ENCODE data around the gene SPRY4. TPM values are rescaled to one million over a fixed set of nuclear protein-coding genes. Genes with fewer than 3 reads are reported as not detected.

SPRY4 gene
- total and polyA plus RNA-seq, 2 of the 13 experiments (the other 11 are each of a cell fraction or from before 2014, with no cell fraction given) = 8.9 to 17.8 TPM

DNA sequence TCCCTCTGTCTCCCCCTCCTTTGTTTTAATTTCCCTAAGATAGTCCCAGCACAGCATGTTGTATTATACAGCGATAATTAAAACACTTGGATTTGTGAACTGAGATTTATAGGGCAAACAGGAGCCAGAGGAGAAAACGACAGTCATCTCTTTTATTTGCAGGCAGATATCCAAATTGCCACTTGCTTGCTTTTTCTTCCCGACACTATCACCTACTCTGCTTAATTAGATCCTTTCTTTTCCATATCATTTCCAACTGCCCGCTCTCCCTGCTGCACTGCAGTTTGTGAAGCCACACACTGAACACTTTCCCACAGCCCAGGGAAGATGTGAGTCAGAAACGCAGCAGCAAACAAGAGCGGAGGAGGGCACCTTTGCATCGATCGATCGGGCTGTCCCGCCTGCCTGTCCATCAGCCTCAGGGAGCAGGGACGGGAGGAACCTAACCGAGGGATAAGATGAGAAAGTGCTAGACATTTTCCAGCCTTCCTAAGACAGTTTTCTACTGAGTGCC, 35.8 kb upstream of the SPRY4 start (continued):
- TF ChIP-seq NR2F6 (IDR thresholded peaks at IDR 0.05) (peak; percentile 42; the same call in 1 of the 2 replicates), NR2F6 (CRISPR knock-in tag; IDR thresholded peaks at IDR 0.05) (peak; percentile 74), MEIS1 (CRISPR knock-in tag; IDR thresholded peaks at IDR 0.05; ENCODE audit: borderline replicate concordance) (peak; percentile 99), ZNF550 (CRISPR knock-in tag; IDR thresholded peaks at IDR 0.05; ENCODE audit: borderline replicate concordance) (no peak), ZNF577 (CRISPR knock-in tag; IDR thresholded peaks at IDR 0.05; ENCODE audit: borderline replicate concordance, low read depth) (no peak), ZNF775 (CRISPR knock-in tag; IDR thresholded peaks at IDR 0.05; ENCODE audit: borderline replicate concordance) (no peak), RFX5 (IDR thresholded peaks at IDR 0.05; ENCODE audit: low read depth, low read length) (no peak), ZIK1 (CRISPR knock-in tag; IDR thresholded peaks at IDR 0.05; ENCODE audit: borderline replicate concordance, low read depth) (no peak), ZNF331 (CRISPR knock-in tag; IDR thresholded peaks at IDR 0.05) (peak; percentile 87), ZNF441 (CRISPR knock-in tag; IDR thresholded peaks at IDR 0.05; ENCODE audit: borderline replicate concordance) (no peak), ZNF343 (CRISPR knock-in tag; IDR thresholded peaks at IDR 0.05) (peak; percentile 36; the same call in 1 of the 2 replicates), HOXA9 (CRISPR knock-in tag; IDR thresholded peaks at IDR 0.05; ENCODE audit: borderline replicate concordance) (no peak), BCL6 (CRISPR knock-in tag; IDR thresholded peaks at IDR 0.05) (peak; percentile 52; the same call in 1 of the 2 replicates), ZFP62 (CRISPR knock-in tag; IDR thresholded peaks at IDR 0.05) (no peak), ZNF17 (CRISPR knock-in tag; IDR thresholded peaks at IDR 0.05) (no peak), ZNF234 (CRISPR knock-in tag; conservative IDR thresholded peaks at IDR 0.05) (no peak), FOXK1 (CRISPR knock-in tag; IDR thresholded peaks at IDR 0.05; ENCODE audit: borderline replicate concordance, low read depth) (peak; percentile 61; the same call in 1 of the 2 replicates), RXRB (CRISPR knock-in tag; IDR thresholded peaks at IDR 0.05; ENCODE audit: borderline replicate concordance) (peak; percentile 64; the same call in 1 of the 2 replicates), FOXA3 (CRISPR knock-in tag; IDR thresholded peaks at IDR 0.05) (peak; percentile 78), BRD4 (CRISPR knock-in tag; IDR thresholded peaks at IDR 0.05) (peak; percentile 87), CREM (IDR thresholded peaks at IDR 0.05) (peak; percentile 20; the same call in 1 of the 2 replicates), CREM (CRISPR knock-in tag; IDR thresholded peaks at IDR 0.05) (no peak), ZNF101 (CRISPR knock-in tag; IDR thresholded peaks at IDR 0.05; ENCODE audit: borderline replicate concordance, low read depth) (no peak), KDM1A (CRISPR knock-in tag; IDR thresholded peaks at IDR 0.05) (peak; percentile 84), MAZ (IDR thresholded peaks at IDR 0.05; ENCODE audit: borderline replicate concordance, low read depth, low read length) (no peak), MAZ (CRISPR knock-in tag; IDR thresholded peaks at IDR 0.05; ENCODE audit: low read depth) (peak; percentile 63; the same call in 1 of the 2 replicates), IRF2 (CRISPR knock-in tag; IDR thresholded peaks at IDR 0.05) (peak; percentile 89), ZEB1 (IDR thresholded peaks at IDR 0.05; ENCODE audit: insufficient replicate concordance, low read depth) (peak; percentile 22), ZNF354B (CRISPR knock-in tag; IDR thresholded peaks at IDR 0.05) (no peak), THAP11 (CRISPR knock-in tag; IDR thresholded peaks at IDR 0.05) (peak; percentile 53; the same call in 1 of the 2 replicates), KDM6A (CRISPR knock-in tag; IDR thresholded peaks at IDR 0.05; ENCODE audit: low read depth) (0 out of 2 replicates have a peak, but pooled peaks have one; percentile 22)
- TF ChIP-seq, protein P1, sequence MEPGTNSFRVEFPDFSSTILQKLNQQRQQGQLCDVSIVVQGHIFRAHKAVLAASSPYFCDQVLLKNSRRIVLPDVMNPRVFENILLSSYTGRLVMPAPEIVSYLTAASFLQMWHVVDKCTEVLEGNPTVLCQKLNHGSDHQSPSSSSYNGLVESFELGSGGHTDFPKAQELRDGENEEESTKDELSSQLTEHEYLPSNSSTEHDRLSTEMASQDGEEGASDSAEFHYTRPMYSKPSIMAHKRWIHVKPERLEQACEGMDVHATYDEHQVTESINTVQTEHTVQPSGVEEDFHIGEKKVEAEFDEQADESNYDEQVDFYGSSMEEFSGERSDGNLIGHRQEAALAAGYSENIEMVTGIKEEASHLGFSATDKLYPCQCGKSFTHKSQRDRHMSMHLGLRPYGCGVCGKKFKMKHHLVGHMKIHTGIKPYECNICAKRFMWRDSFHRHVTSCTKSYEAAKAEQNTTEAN (CRISPR knock-in tag; conservative IDR thresholded peaks at IDR 0.05) = no peak
- TF ChIP-seq, protein P2, sequence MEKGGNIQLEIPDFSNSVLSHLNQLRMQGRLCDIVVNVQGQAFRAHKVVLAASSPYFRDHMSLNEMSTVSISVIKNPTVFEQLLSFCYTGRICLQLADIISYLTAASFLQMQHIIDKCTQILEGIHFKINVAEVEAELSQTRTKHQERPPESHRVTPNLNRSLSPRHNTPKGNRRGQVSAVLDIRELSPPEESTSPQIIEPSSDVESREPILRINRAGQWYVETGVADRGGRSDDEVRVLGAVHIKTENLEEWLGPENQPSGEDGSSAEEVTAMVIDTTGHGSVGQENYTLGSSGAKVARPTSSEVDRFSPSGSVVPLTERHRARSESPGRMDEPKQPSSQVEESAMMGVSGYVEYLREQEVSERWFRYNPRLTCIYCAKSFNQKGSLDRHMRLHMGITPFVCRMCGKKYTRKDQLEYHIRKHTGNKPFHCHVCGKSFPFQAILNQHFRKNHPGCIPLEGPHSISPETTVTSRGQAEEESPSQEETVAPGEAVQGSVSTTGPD (CRISPR knock-in tag; IDR thresholded peaks at IDR 0.05) = no peak

Measured in HepG2 (cell line).